SKM-1 treated with dmso at 0.1 percent for 144 hours (cell line): ENCODE data around the gene PITPNM2.
A peak's percentile ranks its signal among the peaks of the same experiment; 100 is the strongest.
"Not testable (repeated sequence)": the region's sequence is repeated elsewhere in the genome, so short reads cannot be mapped to it uniquely, and the experiment has no call there.

Experiments
- DNase-seq: peaks from one replicate; lab custom pipeline; 2025; ENCODE audit not compliant: unreplicated experiment; lab: John Stamatoyannopoulos, UW

Gene PITPNM2

GRCh38 chr12:123121670-123122069, 29.2 kb downstream of the PITPNM2 start:
- no peak for DNase-seq

DNA sequence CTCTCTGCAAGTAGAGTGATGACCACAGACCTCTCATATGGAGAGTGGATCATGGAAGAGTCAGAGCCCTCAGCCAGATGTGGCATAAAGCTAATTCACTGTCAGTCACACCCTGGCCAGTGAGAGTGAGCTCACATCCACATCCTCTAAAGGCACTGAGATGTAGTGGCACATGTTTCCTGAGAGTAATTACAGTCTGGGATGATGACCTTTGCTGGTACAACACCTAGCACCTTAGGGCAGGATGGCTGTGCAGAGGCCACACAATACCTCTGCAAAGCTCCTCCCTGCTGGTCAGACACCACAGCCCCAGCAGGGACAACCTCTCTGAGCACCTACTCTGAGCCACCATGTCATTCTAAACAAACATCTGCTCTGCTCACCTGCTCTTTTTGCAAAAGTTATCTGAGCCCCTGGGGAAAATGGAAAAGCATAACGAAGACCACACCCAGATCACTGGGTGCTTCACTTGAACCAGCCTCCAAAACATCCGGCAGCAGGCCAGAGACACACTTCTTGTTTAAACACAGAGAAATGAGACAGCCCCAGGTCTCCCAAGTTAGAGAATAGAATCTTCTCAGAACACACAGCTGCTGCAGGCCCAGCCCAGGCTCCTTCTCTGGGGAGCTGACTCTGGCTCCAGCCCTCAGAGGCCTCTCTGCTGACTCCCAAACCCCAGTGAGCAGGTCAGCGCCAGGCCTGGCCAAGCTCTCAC, 30.3 kb downstream of the PITPNM2 start:
- DNase-seq: no peak

- DNase-seq: no peak
Observed at GRCh38 chr12:123119808-123120207, 31.1 kb downstream of the PITPNM2 start.

GRCh38 chr12:123118497-123118896, 32.4 kb downstream of the PITPNM2 start:
- no peak for DNase-seq

DNA sequence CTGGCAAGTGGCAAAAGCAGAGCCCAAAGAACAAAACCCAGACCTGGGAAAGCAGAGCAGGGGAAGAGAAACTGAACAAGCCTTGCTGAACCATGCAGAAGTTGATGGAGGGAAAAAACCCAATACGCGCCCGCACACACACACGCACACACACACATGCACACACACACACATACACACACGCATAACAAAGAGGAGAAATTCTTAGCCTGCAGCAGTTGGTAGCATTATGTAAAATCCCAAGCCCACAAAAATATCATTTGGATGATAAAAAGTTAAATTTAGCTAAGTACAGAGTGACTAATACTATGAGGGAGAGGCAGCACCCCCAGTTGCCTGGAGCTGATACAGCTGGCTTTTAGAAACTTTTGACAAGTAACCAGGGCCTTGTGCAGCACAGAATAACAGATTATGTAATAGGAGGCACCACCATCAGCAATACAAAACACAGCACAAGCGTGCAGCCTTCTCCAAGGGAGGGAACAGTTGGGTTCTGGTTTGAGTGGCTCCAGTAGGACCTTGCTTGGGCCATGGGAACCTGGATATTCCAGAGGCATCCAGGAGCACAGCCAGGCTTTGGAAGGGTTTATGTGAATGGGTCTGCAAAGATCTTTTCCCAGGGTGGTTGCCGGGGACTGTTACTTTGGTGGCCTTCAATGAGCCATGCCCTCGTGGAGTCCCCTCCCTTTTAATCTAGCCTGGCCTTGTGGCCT, 35.3 kb downstream of the PITPNM2 start:
- no peak for DNase-seq

DNA sequence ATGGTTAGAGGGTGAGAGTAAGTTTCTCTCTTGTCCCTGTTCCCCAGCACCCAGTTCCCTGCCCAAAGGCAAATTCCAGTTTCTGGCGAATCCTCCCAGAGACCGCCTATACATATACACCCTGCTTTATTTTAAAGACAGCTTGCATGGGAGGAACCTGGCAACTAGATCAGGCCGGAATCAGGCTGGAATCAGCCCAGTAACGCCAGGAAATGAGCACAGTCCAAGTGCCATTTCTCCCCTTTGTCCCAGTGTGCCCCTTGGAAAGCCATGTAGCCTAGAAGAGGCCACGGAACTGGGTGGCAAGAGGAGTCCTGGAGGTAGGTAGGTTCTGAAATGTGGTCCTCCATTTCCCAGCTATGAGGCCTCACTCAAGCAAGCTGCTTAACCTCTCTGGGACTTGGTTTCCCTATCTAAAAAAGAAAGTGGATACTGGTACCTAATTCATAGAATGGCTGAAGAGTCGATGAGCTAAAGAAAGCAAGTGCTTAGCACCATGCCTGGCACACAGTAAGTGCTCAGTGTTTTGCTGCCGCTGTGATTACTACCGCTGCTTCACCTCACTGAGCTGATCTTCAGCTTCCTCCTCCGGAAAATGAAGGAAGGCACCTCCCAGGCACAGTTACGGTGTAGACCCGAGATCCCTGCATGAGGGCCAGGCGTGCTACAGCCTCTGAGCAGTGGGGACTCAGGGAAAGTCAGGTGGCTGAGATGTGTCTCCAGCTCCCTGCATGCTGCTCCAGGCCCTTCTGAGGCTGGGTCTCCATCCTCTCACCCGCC, 36.4 kb downstream of the PITPNM2 start:
- DNase-seq: no peak

GRCh38 chr12:123113026-123113425, 37.9 kb downstream of the PITPNM2 start:
- no peak for DNase-seq

DNA sequence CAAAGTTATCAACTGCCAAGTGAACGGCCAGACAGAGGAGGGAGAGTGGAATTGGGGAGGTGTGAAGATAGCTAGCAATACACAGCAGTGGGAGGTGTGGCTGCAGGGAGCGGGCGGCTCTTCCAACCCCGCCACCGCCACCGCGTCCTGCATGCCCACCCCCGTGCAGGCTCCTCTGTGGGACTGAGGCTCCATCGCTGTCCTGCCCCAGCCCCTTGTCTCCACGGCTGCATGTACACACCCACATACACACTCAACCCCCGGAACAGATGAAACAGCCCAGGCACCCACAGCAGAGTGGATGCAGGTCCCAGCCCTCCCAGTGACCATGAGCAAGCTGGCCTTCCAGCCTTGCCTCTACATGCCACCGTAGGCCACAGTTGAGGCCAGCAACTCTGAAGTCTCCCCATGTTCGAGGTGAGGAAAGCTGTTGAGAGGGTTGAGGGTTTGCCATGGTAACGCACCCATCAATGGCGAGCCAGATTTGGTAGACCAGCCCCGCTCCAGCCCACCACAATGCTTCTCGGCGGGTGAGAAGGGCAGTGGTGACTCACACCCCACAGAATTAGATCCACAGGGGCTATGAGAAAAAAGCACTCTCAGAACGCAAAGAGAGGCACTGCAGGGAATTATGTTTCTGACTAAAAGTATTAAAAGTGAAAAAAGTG, 39.3 kb downstream of the PITPNM2 start:
- no peak for DNase-seq

GRCh38 chr12:123109319-123109772, 41.5 kb downstream of the PITPNM2 start:
- no peak for DNase-seq

GRCh38 chr12:123108682-123109066, 42.2 kb downstream of the PITPNM2 start:
- no peak for DNase-seq

DNA sequence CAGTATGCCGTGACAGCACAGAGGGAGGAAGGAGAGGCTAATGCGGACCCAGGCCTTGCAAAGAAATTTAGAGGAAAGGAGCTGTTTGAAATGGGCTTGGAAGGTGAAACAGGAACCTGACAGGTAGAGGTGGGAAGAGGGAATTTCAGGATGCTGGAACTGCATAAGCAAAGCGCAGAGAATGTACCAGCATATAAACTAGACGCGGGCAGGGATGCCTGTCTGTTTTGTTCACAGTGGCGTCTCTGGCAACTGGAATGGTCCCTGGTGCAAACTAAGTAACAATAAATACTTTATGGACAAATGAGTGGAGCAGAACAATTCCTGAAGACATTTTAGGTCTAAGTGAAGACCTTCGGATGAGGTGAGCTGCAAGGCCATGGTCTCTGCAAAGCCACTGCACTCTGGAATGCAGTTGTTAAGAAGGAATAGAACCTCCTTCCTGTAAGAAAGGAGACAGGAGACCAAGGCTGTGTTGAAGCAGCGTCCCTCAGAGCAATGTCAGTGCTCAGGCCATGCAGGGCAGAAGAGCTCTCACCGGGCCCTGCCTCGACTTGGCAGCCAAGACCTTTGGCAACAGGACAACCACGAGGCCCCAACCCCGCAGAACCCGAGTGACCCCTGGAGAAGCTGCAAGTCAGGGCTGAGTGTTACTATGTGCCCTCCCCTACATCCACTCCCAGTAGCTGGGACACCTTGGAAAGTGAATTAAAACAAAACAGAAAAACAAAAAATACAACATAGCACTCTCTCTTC, 42.8 kb downstream of the PITPNM2 start:
- DNase-seq: no peak

DNA sequence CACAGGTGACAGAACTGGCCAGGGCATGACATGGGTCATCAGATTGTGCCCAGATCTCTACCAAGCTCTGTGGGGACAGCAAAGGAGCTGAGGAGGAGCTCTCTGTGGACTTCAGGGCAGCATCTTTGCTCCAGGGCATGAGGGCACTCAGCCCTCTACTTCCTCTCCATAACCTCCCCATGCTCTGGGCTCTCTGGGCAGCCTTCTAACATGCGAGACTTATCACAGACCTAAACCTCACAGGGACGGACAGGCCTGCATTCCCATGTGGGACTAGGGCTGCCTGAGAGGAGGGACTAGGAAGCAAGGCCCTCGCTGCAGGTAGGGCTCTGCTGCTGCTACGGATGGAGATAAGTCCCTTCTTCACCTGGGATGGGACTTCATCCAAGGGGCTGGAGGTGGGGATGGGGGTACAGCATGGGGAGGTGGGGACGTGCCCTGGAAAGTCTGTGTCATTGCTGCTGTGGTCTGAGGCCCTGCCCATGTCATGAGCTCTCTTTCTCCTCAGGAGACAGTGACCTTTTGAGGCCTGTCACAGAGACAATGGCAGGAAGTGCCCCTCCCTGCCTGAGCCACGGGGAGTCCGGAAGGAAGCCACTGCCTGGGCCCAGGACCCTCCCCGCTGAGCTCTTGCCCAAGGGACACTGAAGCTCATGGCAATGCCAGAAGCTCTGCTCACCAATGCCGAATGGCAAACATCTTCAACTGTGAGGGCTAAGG, 44.1 kb downstream of the PITPNM2 start:
- DNase-seq: peak; percentile 30

GRCh38 chr12:123105211-123105826, 45.6 kb downstream of the PITPNM2 start:
- no peak for DNase-seq

- no peak for DNase-seq
Observed at GRCh38 chr12:123104809-123105208, 46.1 kb downstream of the PITPNM2 start.

DNA sequence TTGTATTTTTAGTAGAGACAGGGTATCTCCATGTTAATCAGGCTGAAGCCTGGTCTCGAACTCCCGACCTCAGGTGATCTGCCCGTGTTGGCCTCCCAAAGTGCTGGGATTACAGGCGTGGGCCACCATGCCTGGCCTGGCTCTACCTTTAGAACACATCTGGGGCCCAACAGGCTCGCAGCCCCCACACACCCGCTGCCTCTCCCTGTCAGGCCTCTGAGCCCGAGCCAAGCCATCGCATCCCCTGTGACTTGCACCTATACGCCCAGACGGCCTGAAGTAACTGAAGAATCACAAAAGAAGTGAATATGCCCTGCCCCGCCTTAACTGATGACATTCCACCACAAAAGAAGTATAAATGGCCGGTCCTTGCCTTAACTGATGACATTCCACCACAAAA, 46.8 kb downstream of the PITPNM2 start:
- DNase-seq: not testable (repeated sequence)

DNA sequence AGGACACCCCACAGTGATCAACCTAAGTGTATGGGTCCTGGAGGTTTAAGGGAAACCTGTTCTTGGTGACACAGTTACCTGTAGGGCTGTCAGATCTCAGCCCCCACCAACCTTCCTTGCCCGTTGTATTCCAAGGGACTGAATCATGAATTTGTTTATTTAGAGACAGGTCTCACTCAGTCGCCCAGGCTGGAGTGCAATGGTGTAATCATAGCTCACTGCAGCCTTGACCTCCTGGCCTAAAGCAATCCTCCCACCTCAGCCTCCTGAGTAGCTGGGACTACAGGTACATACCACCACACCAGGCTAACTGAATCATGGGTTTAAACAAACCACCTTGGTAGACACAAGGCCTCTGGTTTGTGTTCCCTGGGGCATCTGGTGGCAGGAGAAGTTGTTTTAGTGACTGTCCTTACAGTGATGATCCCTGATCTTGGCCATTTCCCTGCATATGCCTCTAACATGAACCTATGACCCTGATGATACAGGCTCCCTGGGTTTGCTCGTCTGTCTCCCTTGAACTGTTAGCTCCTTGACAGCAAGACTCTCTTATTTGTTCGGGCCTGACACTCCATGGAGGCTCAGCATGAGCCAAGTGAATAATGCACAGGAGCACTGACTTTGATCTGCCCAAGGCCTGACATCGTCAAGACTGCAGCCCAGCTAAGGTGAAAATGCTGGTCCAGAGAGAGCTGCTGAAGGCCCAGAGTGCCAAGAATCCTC, 47.9 kb downstream of the PITPNM2 start:
- DNase-seq: no peak

- DNase-seq: no peak
Observed at GRCh38 chr12:123102366-123102765, 48.5 kb downstream of the PITPNM2 start.

DNA sequence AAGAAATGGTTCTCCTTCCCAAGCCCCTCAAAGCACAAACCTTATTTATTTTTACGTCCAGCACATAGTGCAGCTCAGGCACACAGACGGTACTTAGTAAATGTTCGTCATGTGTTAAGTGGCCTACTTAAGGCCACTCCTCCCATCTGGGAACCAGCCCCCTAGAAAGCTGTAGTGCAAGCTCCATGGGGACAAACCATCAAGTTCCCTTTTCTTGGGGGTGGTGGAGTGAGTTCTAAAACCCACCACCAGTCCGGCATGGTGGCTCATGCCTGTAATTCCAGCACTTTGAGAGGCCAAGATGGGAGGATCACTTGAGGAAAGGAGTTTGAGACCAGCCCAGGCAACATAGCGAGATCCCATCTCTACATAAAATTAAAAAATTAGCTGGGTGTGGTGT, 49.4 kb downstream of the PITPNM2 start:
- no peak for DNase-seq
